NB4 (cell line): ENCODE data around the gene AP1B1.

Experiments used
- POLR2A ChIP-seq: IDR thresholded peaks from 2 replicates; pipeline ENCODE4 v1.6.1; 2011; ENCODE audit warnings: mild to moderate bottlenecking; ENCODE audit not compliant: insufficient read length; ENCODE audit errors: extremely low read depth
- TF ChIP-seq, protein P1 (sequence below): IDR thresholded peaks from one replicate; pipeline ENCODE4 v1.5.1; 2012; ENCODE audit warnings: low read depth, low read length
- TF ChIP-seq, protein P2 (sequence below): IDR thresholded peaks from 2 replicates; pipeline ENCODE4 v1.6.1; 2011; ENCODE audit warnings: low read depth, low read length

DNA sequence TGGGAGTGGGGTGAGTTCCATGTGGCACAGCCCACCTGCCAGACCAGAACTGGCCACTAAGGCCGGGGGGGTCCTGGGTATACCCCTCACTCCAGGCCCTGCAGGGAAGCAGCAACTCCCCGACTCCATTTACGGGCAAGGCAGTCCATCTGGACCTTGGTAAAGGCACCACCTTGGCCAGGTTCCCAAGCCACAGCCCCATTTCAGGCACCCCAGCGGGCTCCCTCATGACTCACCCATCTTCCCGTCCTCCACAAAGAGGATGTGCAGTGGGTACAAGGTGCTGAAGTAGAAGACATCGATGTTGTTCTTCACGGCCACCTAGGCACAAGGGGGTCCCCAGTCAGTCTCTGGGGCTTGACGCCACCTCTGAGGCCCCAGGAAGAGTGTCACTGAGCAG, 57.2 kb downstream of the AP1B1 start:
- no peak for TF ChIP-seq POLR2A
- TF ChIP-seq, protein P1, sequence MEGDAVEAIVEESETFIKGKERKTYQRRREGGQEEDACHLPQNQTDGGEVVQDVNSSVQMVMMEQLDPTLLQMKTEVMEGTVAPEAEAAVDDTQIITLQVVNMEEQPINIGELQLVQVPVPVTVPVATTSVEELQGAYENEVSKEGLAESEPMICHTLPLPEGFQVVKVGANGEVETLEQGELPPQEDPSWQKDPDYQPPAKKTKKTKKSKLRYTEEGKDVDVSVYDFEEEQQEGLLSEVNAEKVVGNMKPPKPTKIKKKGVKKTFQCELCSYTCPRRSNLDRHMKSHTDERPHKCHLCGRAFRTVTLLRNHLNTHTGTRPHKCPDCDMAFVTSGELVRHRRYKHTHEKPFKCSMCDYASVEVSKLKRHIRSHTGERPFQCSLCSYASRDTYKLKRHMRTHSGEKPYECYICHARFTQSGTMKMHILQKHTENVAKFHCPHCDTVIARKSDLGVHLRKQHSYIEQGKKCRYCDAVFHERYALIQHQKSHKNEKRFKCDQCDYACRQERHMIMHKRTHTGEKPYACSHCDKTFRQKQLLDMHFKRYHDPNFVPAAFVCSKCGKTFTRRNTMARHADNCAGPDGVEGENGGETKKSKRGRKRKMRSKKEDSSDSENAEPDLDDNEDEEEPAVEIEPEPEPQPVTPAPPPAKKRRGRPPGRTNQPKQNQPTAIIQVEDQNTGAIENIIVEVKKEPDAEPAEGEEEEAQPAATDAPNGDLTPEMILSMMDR = no peak
- TF ChIP-seq, protein P2, sequence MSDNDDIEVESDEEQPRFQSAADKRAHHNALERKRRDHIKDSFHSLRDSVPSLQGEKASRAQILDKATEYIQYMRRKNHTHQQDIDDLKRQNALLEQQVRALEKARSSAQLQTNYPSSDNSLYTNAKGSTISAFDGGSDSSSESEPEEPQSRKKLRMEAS = no peak
